Activated CD4-positive, alpha-beta memory T cell treated with anti-CD3 and anti-CD28 coated beads for 36 hours (primary cell): Measurements from ENCODE around the gene RCL1. TPM values are rescaled to one million over a fixed set of nuclear protein-coding genes. Genes with fewer than 3 reads are reported as not detected.
"Not testable (repeated sequence)": the region's sequence is repeated elsewhere in the genome, so short reads cannot be mapped to it uniquely, and the experiment has no call there.

Experiments
- CTCF ChIA-PET: fragments of 350-600 bp; sonication (Branson Sonifier 250); formaldehyde crosslinking; loops from one replicate; lab custom pipeline; 2021; ENCODE audit warnings: antibody characterized with exemption, inconsistent platforms; lab: Charles Lee
- POLR2A ChIA-PET: fragments of 350-600 bp; sonication (Branson Sonifier 250); formaldehyde crosslinking; loops from one replicate; lab custom pipeline; 2021; ENCODE audit warnings: antibody characterized with exemption; lab: Charles Lee
- DNase-seq: peaks from one replicate; pipeline ENCODE4 v3.0.0-alpha.2; 2020
- H3K27ac Mint-ChIP-seq: one replicate; pipeline ENCODE4 v1.8.0; 2021; ENCODE audit warnings: mixed read lengths
- H3K27me3 Mint-ChIP-seq: one replicate; pipeline ENCODE4 v1.8.0; 2021; ENCODE audit warnings: mixed read lengths
- H3K36me3 Mint-ChIP-seq: one replicate; pipeline ENCODE4 v1.8.0; 2021; ENCODE audit warnings: mixed read lengths
- H3K4me1 Mint-ChIP-seq: one replicate; pipeline ENCODE4 v1.8.0; 2021; ENCODE audit warnings: low read depth, mixed read lengths
- H3K4me3 Mint-ChIP-seq: one replicate; pipeline ENCODE4 v1.8.0; 2021; ENCODE audit warnings: mild to moderate bottlenecking, mixed read lengths
- H3K9me3 Mint-ChIP-seq: one replicate; pipeline ENCODE4 v1.8.0; 2021; ENCODE audit warnings: mixed read lengths
- intact Hi-C: fragments of 100-400 bp; cut with micrococcal nuclease; formaldehyde crosslinking; loops from one replicate; pipeline ENCODE4 v1.15.1; 2023
- microRNA-seq: library from miRNA; unstranded; fragments of <30 nt; microRNA quantifications from one replicate; pipeline ENCODE4 v1.2.0, GENCODE V29; 2022; ENCODE audit warnings: borderline number of aligned reads, borderline microRNAs expressed, borderline replicate concordance
- total RNA-seq, 2 experiments: library from RNA; stranded (reverse); gene quantifications; one replicate each; pipeline ENCODE4 v1.2.3, GENCODE V29; 2021

RCL1 gene
- total RNA-seq, 2 experiments from 2014 or later = 26.0 to 28.2 TPM

GRCh38 chr9:4891674-4892073 lies 98.9 kb downstream of the RCL1 start:
- no peak overlapping the region for H3K4me3 Mint-ChIP-seq
- intact Hi-C loops = no loop called here
- CTCF ChIA-PET = no interaction called here
- H3K27ac Mint-ChIP-seq = no peak overlapping the region
- no peaks in the 10 kb centered on the region for H3K36me3 Mint-ChIP-seq
- H3K9me3 Mint-ChIP-seq = peaks cover 2% of the 10 kb centered on the region
- DNase-seq = no peak
- no peaks in the 10 kb centered on the region for H3K27me3 Mint-ChIP-seq
- H3K4me1 Mint-ChIP-seq = peaks cover 3% of the 10 kb centered on the region
- POLR2A ChIA-PET = no interaction called here

- ChIA-PET CTCF (no interaction called here), POLR2A (no interaction called here)
- no peak for DNase-seq
Observed at GRCh38 chr9:4892501-4893194, 99.9 kb downstream of the RCL1 start.

GRCh38 chr9:4894076-4894475 lies 101.3 kb downstream of the RCL1 start:
- Mint-ChIP-seq H3K36me3 (peaks cover 10% of the 10 kb centered on the region), H3K4me1 (peaks cover 3% of the 10 kb centered on the region), H3K4me3 (no peak overlapping the region), H3K27me3 (no peaks in the 10 kb centered on the region), H3K27ac (no peak overlapping the region), H3K9me3 (peaks cover 13% of the 10 kb centered on the region)
- intact Hi-C loops = no loop called here
- ChIA-PET CTCF (no interaction called here), POLR2A (no interaction called here)
- DNase-seq = no peak

More at GRCh38 chr9:4892501-4893194, 99.9 kb downstream of the RCL1 start:
- Mint-ChIP-seq H3K27me3 (no peaks in the 10 kb centered on the region), H3K4me1 (peaks cover 3% of the 10 kb centered on the region), H3K9me3 (peaks cover 8% of the 10 kb centered on the region), H3K27ac (no peak overlapping the region), H3K4me3 (no peak overlapping the region), H3K36me3 (peaks cover 1% of the 10 kb centered on the region)
- intact Hi-C loops = no loop called here

- H3K27ac Mint-ChIP-seq, H3K4me3 Mint-ChIP-seq, POLR2A ChIA-PET, DNase-seq, H3K27me3 Mint-ChIP-seq, H3K4me1 Mint-ChIP-seq, intact Hi-C loops, CTCF ChIA-PET: not testable (repeated sequence)
- Mint-ChIP-seq H3K36me3 (peaks cover 20% of the 10 kb centered on the region), H3K9me3 (peaks cover 28% of the 10 kb centered on the region)
Observed at GRCh38 chr9:4899853-4900252, 107.1 kb downstream of the RCL1 start.

GRCh38 chr9:4901401-4902134 lies 108.8 kb downstream of the RCL1 start:
- CTCF ChIA-PET, POLR2A ChIA-PET, intact Hi-C loops, H3K27me3 Mint-ChIP-seq, H3K27ac Mint-ChIP-seq, H3K4me1 Mint-ChIP-seq, H3K4me3 Mint-ChIP-seq: not testable (repeated sequence)
- peaks cover 20% of the 10 kb centered on the region for H3K36me3 Mint-ChIP-seq
- peak; percentile 63 for DNase-seq
- peaks cover 27% of the 10 kb centered on the region for H3K9me3 Mint-ChIP-seq

GRCh38 chr9:4902135-4902475 lies 109.4 kb downstream of the RCL1 start:
- ChIA-PET CTCF (no interaction called here), POLR2A (no interaction called here)
- intact Hi-C loops = no loop called here
- H3K9me3 Mint-ChIP-seq = peaks cover 21% of the 10 kb centered on the region
- peaks cover 20% of the 10 kb centered on the region for H3K36me3 Mint-ChIP-seq
- H3K4me3 Mint-ChIP-seq = no peak overlapping the region
- DNase-seq = no peak
- no peak overlapping the region for H3K27ac Mint-ChIP-seq
- no peaks in the 10 kb centered on the region for H3K4me1 Mint-ChIP-seq
- H3K27me3 Mint-ChIP-seq = no peaks in the 10 kb centered on the region

- peaks cover 10% of the 10 kb centered on the region for H3K9me3 Mint-ChIP-seq
Observed at GRCh38 chr9:4904322-4905134, 111.8 kb downstream of the RCL1 start.

GRCh38 chr9:4905135-4905490 lies 112.4 kb downstream of the RCL1 start:
- DNase-seq = no peak
- H3K27ac Mint-ChIP-seq = no peak overlapping the region
- no peaks in the 10 kb centered on the region for H3K4me1 Mint-ChIP-seq
- ChIA-PET CTCF (no interaction called here), POLR2A (no interaction called here)
- H3K9me3 Mint-ChIP-seq = peaks cover 6% of the 10 kb centered on the region
- no peaks in the 10 kb centered on the region for H3K27me3 Mint-ChIP-seq
- H3K36me3 Mint-ChIP-seq = peaks cover 6% of the 10 kb centered on the region
- intact Hi-C loops = no loop called here
- no peak overlapping the region for H3K4me3 Mint-ChIP-seq

More at GRCh38 chr9:4904322-4905134, 111.8 kb downstream of the RCL1 start:
- H3K4me1 Mint-ChIP-seq = no peaks in the 10 kb centered on the region
- POLR2A ChIA-PET = no interaction called here
- H3K27me3 Mint-ChIP-seq = no peaks in the 10 kb centered on the region
- intact Hi-C loops = no loop called here
- no peak overlapping the region for H3K27ac Mint-ChIP-seq
- no peak for DNase-seq
- H3K4me3 Mint-ChIP-seq = no peak overlapping the region
- CTCF ChIA-PET = no interaction called here
- peaks cover 6% of the 10 kb centered on the region for H3K36me3 Mint-ChIP-seq

Small RNAs within 50 kb of the gene (microRNA-seq; reads per million reads assigned to microRNA genes)
- 172 reads per million, percentile 72 among the genes with 10 or more reads in this experiment for gene MIR101-2

Other genes with a start within 250 kb of the RCL1 start
- gene PLPP6, start 130.7 kb upstream of the RCL1 start, total RNA-seq = 1 to 10 TPM; 4.4 to 4.6 TPM
- gene SPATA6L, start 126.5 kb upstream of the RCL1 start, total RNA-seq = under 1 TPM; 0.48 to 0.59 TPM
- gene CDC37L1, start 113.4 kb upstream of the RCL1 start, total RNA-seq = 10 to 100 TPM in 1 of 2 experiments, 1 to 10 TPM in 1; 9.7 to 11.0 TPM
- 10 to 100 TPM; 33.8 to 34.5 TPM for gene AK3, start 51.7 kb upstream of the RCL1 start, total RNA-seq
- gene JAK2, start 192.3 kb downstream of the RCL1 start, total RNA-seq = 10 to 100 TPM; 23.2 to 25.5 TPM